ENCODE results near the gene KLHL29.
A peak's percentile ranks its signal among the peaks of the same experiment; 100 is the strongest.

GRCh38 chr2:23639406-23639982, 254.5 kb downstream of the KLHL29 start:
- TF ChIP-seq CTCF (conservative IDR thresholded peaks at IDR 0.05; ENCODE audit: low read depth in 2 of 2) (peak; percentile 39 to 47), POLR2AphosphoS5 (IDR thresholded peaks at IDR 0.05; ENCODE audit: low read depth) (no peak), EZH2phosphoT487 (IDR thresholded peaks at IDR 0.05; ENCODE audit: unreplicated experiment) (no peak), EZH2 (IDR thresholded peaks at IDR 0.05; ENCODE audit: low read depth, unreplicated experiment) (no peak), REST (IDR thresholded peaks at IDR 0.05; ENCODE audit: unreplicated experiment) (no peak), ZNF331 (CRISPR knock-in tag; IDR thresholded peaks at IDR 0.05; ENCODE audit: low read depth) (no peak), JUNB (IDR thresholded peaks at IDR 0.05; ENCODE audit: unreplicated experiment) (no peak), ZNF114 (CRISPR knock-in tag; IDR thresholded peaks at IDR 0.05) (no peak)
